K562 (cell line): ENCODE results near the gene CCDC116. TPM values are rescaled to one million over a fixed set of nuclear protein-coding genes. Genes with fewer than 3 reads are reported as not detected.

ENCODE experiments used
- ATF6 ChIP-seq: sonication (generic); formaldehyde crosslinking; IDR thresholded peaks from 2 replicates; pipeline ENCODE4 v1.4.0; 2020; ENCODE audit warnings: mild to moderate bottlenecking, missing genetic modification reagents
- DNMT1 ChIP-seq: fragments of 450-650 bp; IDR thresholded peaks from 2 replicates; pipeline ENCODE4 v1.6.1; 2016; ENCODE audit warnings: antibody characterized with exemption, mild to moderate bottlenecking
- ERF ChIP-seq: fragments of 450-650 bp; formaldehyde crosslinking; IDR thresholded peaks from 2 replicates; pipeline ENCODE4 v1.4.0; 2020; ENCODE audit warnings: mild to moderate bottlenecking, mixed read lengths
- HOMEZ ChIP-seq: fragments of 250-450 bp; sonication (Bioruptor Pico); IDR thresholded peaks from 2 replicates; pipeline ENCODE4 v1.4.0; 2020; ENCODE audit warnings: mild to moderate bottlenecking, moderate library complexity
- MCM2 ChIP-seq: fragments of 450-650 bp; IDR thresholded peaks from 2 replicates; pipeline ENCODE4 v1.6.1; 2017; ENCODE audit warnings: low read depth, mild to moderate bottlenecking
- SMC3 ChIP-seq: conservative IDR thresholded peaks from 2 replicates; pipeline ENCODE4 v1.6.1; 2011; ENCODE audit warnings: low read depth, low read length, improper control_type of control experiment; ENCODE audit not compliant: insufficient read depth
- ZNF407 ChIP-seq: fragments of 450-650 bp; IDR thresholded peaks from 2 replicates; pipeline ENCODE4 v1.6.1; 2016; ENCODE audit warnings: low read depth
- ZNF41 ChIP-seq: fragments of 250-450 bp; sonication (Bioruptor Pico); conservative IDR thresholded peaks from 2 replicates; pipeline ENCODE4 v1.4.0; 2020; ENCODE audit warnings: mild to moderate bottlenecking
- ZNF696 ChIP-seq: fragments of 250-450 bp; sonication (Bioruptor Pico); conservative IDR thresholded peaks from 2 replicates; pipeline ENCODE4 v1.4.0; 2020; ENCODE audit warnings: mild to moderate bottlenecking, moderate library complexity
- polyA plus RNA-seq, 8 experiments: library from polyadenylated mRNA; depleted of rRNA in 4 of 8; stranded (reverse) in 5 of 8; unstranded in 3 of 8; fragments of >200 nt; fragmentation: Nextera tagmentation in 2 of 8; fragmentation: Illumina TruSeq in 1 of 8; extraction: Ambion mirVana in 2 of 8; extraction: Trizol in 1 of 8; gene quantifications; 2 replicates each; pipeline versions ENCODE4 v1.2.1 to v1.2.3, GENCODE V29; 2011 to 2014; ENCODE audit warnings: inconsistent platforms in 1 of 8, missing spikeins in 1 of 8
- total RNA-seq, 7 experiments: library from RNA; depleted of rRNA in 6 of 7; stranded (reverse); fragments of >200 nt in 6 of 7; fragmentation: Illumina TruSeq in 2 of 7; extraction: Trizol in 2 of 7; gene quantifications; 2 replicates each; pipeline versions ENCODE4 v1.2.1 to v1.2.3, GENCODE V29; 2011 to 2021; ENCODE audit warnings: low replicate concordance in 1 of 7
- TF ChIP-seq, protein P1 (sequence below): sonication (generic); formaldehyde crosslinking; IDR thresholded peaks from 2 replicates; pipeline ENCODE4 v1.8.1; 2023; ENCODE audit warnings: mild to moderate bottlenecking, missing genetic modification reagents
- TF ChIP-seq, protein P2 (sequence below): fragments of 250-450 bp; sonication (Bioruptor Pico); IDR thresholded peaks from 2 replicates; pipeline ENCODE4 v1.4.0; 2020; ENCODE audit warnings: mild to moderate bottlenecking

The CCDC116 gene
- total and polyA plus RNA-seq, 9 of the 15 experiments (the other 6 are each of a cell fraction or from before 2014, with no cell fraction given), result 1.6 to 11.3 (median 4.7) TPM

DNA sequence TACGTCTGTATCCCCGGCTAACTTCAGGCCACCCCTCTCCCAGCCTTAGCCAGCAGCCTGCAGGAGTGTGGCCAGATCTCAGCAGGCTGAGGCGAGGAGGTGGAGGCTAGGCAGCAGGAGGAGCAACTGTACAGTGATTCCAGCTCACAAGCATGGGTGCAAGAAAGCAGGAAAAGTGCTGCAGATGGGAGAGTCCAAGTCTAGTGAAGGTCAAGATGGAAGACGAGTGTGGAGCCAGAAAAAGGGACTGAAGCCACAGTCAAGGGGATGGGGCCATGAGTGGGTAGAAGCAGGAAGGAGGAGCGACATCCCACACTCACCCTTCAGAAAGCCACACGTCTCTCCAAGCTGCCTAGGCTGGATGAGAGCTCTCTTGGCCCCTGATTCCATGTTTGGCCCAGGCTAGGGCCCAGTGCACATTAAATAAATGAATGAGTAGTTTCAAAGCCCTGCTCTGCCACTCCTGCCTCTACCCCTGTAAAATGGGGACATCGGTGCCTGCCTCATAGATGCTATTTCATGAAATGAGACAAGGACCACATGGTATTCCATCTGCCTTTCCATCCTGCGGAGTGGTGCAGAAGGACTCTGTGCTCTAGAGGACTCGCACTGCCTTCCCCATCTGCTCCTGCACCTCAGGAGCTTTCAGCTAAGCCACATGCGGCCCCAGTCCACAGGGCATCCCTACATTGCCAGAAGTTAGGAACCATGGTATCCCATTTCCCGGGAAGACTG is 5.7 kb upstream of the CCDC116 start (continued):
- TF ChIP-seq, protein P1, sequence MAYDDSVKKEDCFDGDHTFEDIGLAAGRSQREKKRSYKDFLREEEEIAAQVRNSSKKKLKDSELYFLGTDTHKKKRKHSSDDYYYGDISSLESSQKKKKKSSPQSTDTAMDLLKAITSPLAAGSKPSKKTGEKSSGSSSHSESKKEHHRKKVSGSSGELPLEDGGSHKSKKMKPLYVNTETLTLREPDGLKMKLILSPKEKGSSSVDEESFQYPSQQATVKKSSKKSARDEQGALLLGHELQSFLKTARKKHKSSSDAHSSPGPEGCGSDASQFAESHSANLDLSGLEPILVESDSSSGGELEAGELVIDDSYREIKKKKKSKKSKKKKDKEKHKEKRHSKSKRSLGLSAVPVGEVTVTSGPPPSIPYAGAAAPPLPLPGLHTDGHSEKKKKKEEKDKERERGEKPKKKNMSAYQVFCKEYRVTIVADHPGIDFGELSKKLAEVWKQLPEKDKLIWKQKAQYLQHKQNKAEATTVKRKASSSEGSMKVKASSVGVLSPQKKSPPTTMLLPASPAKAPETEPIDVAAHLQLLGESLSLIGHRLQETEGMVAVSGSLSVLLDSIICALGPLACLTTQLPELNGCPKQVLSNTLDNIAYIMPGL (CRISPR knock-in tag), result 0 out of 2 replicates have a peak, but pooled peaks have one; percentile 73
- TF ChIP-seq, protein P2, sequence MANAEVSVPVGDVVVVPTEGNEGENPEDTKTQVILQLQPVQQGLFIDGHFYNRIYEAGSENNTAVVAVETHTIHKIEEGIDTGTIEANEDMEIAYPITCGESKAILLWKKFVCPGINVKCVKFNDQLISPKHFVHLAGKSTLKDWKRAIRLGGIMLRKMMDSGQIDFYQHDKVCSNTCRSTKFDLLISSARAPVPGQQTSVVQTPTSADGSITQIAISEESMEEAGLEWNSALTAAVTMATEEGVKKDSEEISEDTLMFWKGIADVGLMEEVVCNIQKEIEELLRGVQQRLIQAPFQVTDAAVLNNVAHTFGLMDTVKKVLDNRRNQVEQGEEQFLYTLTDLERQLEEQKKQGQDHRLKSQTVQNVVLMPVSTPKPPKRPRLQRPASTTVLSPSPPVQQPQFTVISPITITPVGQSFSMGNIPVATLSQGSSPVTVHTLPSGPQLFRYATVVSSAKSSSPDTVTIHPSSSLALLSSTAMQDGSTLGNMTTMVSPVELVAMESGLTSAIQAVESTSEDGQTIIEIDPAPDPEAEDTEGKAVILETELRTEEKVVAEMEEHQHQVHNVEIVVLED, result no peak
- TF ChIP-seq ATF6 (CRISPR knock-in tag) (no peak), HOMEZ (CRISPR knock-in tag) (no peak), ERF (no peak), SMC3 (0 out of 2 replicates have a peak, but pooled peaks have one; percentile 23), ZNF696 (no peak), DNMT1 (no peak), ZNF407 (no peak), MCM2 (no peak), ZNF41 (CRISPR knock-in tag) (no peak)
